Measurements from ENCODE around the gene GCNT2.

Gene GCNT2

GRCh38 chr6:10547809-10548208 is 26.7 kb downstream of the GCNT2 start:
- TF ChIP-seq CTCF (IDR thresholded peaks at IDR 0.05): no peak

GRCh38 chr6:10550764-10551163 is 29.6 kb downstream of the GCNT2 start:
- TF ChIP-seq CTCF (IDR thresholded peaks at IDR 0.05): no peak

GRCh38 chr6:10552270-10552810 is 31.2 kb downstream of the GCNT2 start:
- no peak for TF ChIP-seq CTCF (IDR thresholded peaks at IDR 0.05)

- no peak for TF ChIP-seq CTCF (IDR thresholded peaks at IDR 0.05)
Observed at GRCh38 chr6:10553871-10554270, 32.7 kb downstream of the GCNT2 start.

- TF ChIP-seq CTCF (IDR thresholded peaks at IDR 0.05): no peak
Observed at GRCh38 chr6:10554826-10555225, 33.7 kb downstream of the GCNT2 start.

- TF ChIP-seq CTCF (IDR thresholded peaks at IDR 0.05): no peak
Observed at GRCh38 chr6:10555625-10556309, 34.6 kb downstream of the GCNT2 start.

- TF ChIP-seq CTCF (IDR thresholded peaks at IDR 0.05): no peak
Observed at GRCh38 chr6:10556589-10556988, 35.4 kb downstream of the GCNT2 start.
